Liver (tissue), 9 donors: Measurements from ENCODE around the gene PPP2R2B. TPM values are rescaled to one million over a fixed set of nuclear protein-coding genes. Genes with fewer than 3 reads are reported as not detected.

Source experiments
- DNase-seq: peaks from one replicate; pipeline ENCODE4 v3.0.0-alpha.2; 2017; ENCODE audit warnings: low spot score
- H3K27ac ChIP-seq, 2 donors: one replicate each; pipeline ENCODE4 v1.7.0; 2013; ENCODE audit warnings: inconsistent platforms in 2 of 2, low read length in 2 of 2, control low read depth in 1 of 2, low read depth in 1 of 2, mild to moderate bottlenecking in 1 of 2
- H3K27me3 ChIP-seq, 4 donors: one replicate each; pipeline versions ENCODE4 v1.6.1 to v1.7.0; 2013; ENCODE audit warnings: low read length in 3 of 4, inconsistent platforms in 1 of 4, mild to moderate bottlenecking in 1 of 4, moderate library complexity in 1 of 4; ENCODE audit not compliant: control insufficient read depth in 4 of 4, insufficient read depth in 4 of 4
- H3K36me3 ChIP-seq, 4 donors: one replicate each; pipeline versions ENCODE4 v1.6.1 to v1.7.0; 2013; ENCODE audit warnings: low read length in 3 of 4, mild to moderate bottlenecking in 3 of 4, low read depth in 1 of 4, moderate library complexity in 1 of 4; ENCODE audit not compliant: control insufficient read depth in 4 of 4, insufficient read depth in 3 of 4
- H3K4me1 ChIP-seq, 4 donors: one replicate each; pipeline versions ENCODE4 v1.6.1 to v1.7.0; 2013; ENCODE audit warnings: low read length in 3 of 4, mild to moderate bottlenecking in 3 of 4, moderate library complexity in 1 of 4; ENCODE audit not compliant: control insufficient read depth in 4 of 4, insufficient read depth in 4 of 4
- H3K4me3 ChIP-seq, 3 donors: one replicate each; pipeline versions ENCODE4 v1.6.1 to v1.7.0; 2013; ENCODE audit warnings: low read length in 3 of 3, control low read depth in 1 of 3, low read depth in 1 of 3, mild to moderate bottlenecking in 1 of 3
- H3K9ac ChIP-seq, 2 donors: one replicate each; pipeline ENCODE4 v1.7.0; 2013; ENCODE audit warnings: low read length in 2 of 2, mild to moderate bottlenecking in 2 of 2, moderate library complexity in 2 of 2, control low read depth in 1 of 2, low read depth in 1 of 2
- H3K9me3 ChIP-seq, 4 donors: one replicate each; pipeline versions ENCODE4 v1.6.1 to v1.7.0; 2013; ENCODE audit warnings: low read length in 3 of 4; ENCODE audit not compliant: control insufficient read depth in 4 of 4
- ATF3 ChIP-seq: IDR thresholded peaks from 2 replicates; pipeline ENCODE4 v1.6.1; 2016; ENCODE audit warnings: antibody characterized with exemption
- CTCF ChIP-seq: fragments of 150-350 bp; IDR thresholded peaks from 2 replicates; pipeline ENCODE4 v1.5.1; 2017; ENCODE audit warnings: improper control_type of control experiment, low read depth, low read length; ENCODE audit not compliant: missing input control
- EGR1 ChIP-seq, 2 donors: IDR thresholded peaks; 2 replicates each; pipeline ENCODE4 v1.6.1; 2016 to 2018; ENCODE audit warnings: antibody characterized with exemption in 2 of 2, low read depth in 2 of 2
- FOXA1 ChIP-seq: IDR thresholded peaks from 2 replicates; pipeline ENCODE4 v1.6.1; 2016; ENCODE audit warnings: antibody characterized with exemption
- FOXA2 ChIP-seq: IDR thresholded peaks from 2 replicates; pipeline ENCODE4 v1.6.1; 2016; ENCODE audit warnings: antibody characterized with exemption
- GABPA ChIP-seq, 2 donors: IDR thresholded peaks in 1 of 2; conservative IDR thresholded peaks in 1 of 2; 2 replicates each; pipeline ENCODE4 v1.6.1; 2016; ENCODE audit warnings: antibody characterized with exemption in 2 of 2, mild to moderate bottlenecking in 1 of 2, moderate library complexity in 1 of 2
- HNF4A ChIP-seq, 2 donors: conservative IDR thresholded peaks; 2 replicates each; pipeline ENCODE4 v1.6.1; 2016; ENCODE audit warnings: antibody characterized with exemption in 2 of 2, mild to moderate bottlenecking in 2 of 2
- JUND ChIP-seq, 2 donors: IDR thresholded peaks; 2 replicates each; pipeline ENCODE4 v1.6.1; 2016; ENCODE audit warnings: antibody characterized with exemption in 2 of 2
- MAX ChIP-seq: IDR thresholded peaks from 2 replicates; pipeline ENCODE4 v1.6.1; 2016; ENCODE audit warnings: antibody characterized with exemption
- RAD21 ChIP-seq, 2 donors: IDR thresholded peaks; 2 replicates each; pipeline ENCODE4 v1.6.1; 2016; ENCODE audit warnings: antibody characterized with exemption in 2 of 2, mild to moderate bottlenecking in 2 of 2
- REST ChIP-seq: IDR thresholded peaks from 2 replicates; pipeline ENCODE4 v1.6.1; 2016; ENCODE audit warnings: antibody characterized with exemption, mild to moderate bottlenecking
- RXRA ChIP-seq, 2 donors: IDR thresholded peaks; 2 replicates each; pipeline ENCODE4 v1.6.1; 2017 to 2018; ENCODE audit warnings: antibody characterized with exemption in 2 of 2, mild to moderate bottlenecking in 1 of 2
- SP1 ChIP-seq: IDR thresholded peaks from 2 replicates; pipeline ENCODE4 v1.6.1; 2018; ENCODE audit warnings: antibody characterized with exemption, mild to moderate bottlenecking
- TAF1 ChIP-seq: conservative IDR thresholded peaks from 2 replicates; pipeline ENCODE4 v1.6.1; 2016; ENCODE audit warnings: antibody characterized with exemption, mild to moderate bottlenecking
- YY1 ChIP-seq: IDR thresholded peaks from 2 replicates; pipeline ENCODE4 v1.6.1; 2016; ENCODE audit warnings: antibody characterized with exemption, mild to moderate bottlenecking
- ZBTB33 ChIP-seq: IDR thresholded peaks from 2 replicates; pipeline ENCODE4 v1.6.1; 2016; ENCODE audit warnings: antibody characterized with exemption
- polyA plus RNA-seq, 2 donors: library from polyadenylated mRNA; stranded (reverse) in 1 of 2; unstranded in 1 of 2; fragments of 200-250 nt in 1 of 2; fragments of >200 nt in 1 of 2; fragmentation: Nextera tagmentation in 1 of 2; extraction: Ambion mirVana in 1 of 2; gene quantifications; one replicate each; pipeline versions ENCODE4 v1.2.1 to v1.2.3, GENCODE V29; 2013 to 2015
- total RNA-seq, 2 donors: library from RNA; depleted of rRNA; stranded (reverse); fragments of >200 nt; gene quantifications; one replicate each; pipeline ENCODE4 v1.2.3, GENCODE V29; 2014
- donor health status: healthy.
- donor health status: healthy.
- donor health status: healthy.
- donor health status: healthy.
- donor health status: healthy.

PPP2R2B gene
- total and polyA plus RNA-seq, 4 donors: 0.15 to 6.3 (median 0.40) TPM

- DNase-seq: no peak
Observed at GRCh38 chr5:146851133-146851532, 27.4 kb downstream of the PPP2R2B start.

More at GRCh38 chr5:146851133-146851532, 27.4 kb downstream of the PPP2R2B start:
- H3K27me3 ChIP-seq: no peaks in the 10 kb centered on the region
- H3K4me3 ChIP-seq: no peak overlapping the region
- H3K9me3 ChIP-seq: no peaks in the 10 kb centered on the region
- TF ChIP-seq ATF3 (no peak), GABPA (IDR thresholded peaks at IDR 0.05 in 1 of 2, conservative IDR thresholded peaks at IDR 0.05 in 1 of 2) (no peak), SP1 (no peak), FOXA1 (no peak), EGR1 (IDR thresholded peaks at IDR 0.05; ENCODE audit: low read depth in 2 of 2) (no peak), RAD21 (IDR thresholded peaks at IDR 0.05) (no peak), RXRA (IDR thresholded peaks at IDR 0.05) (peak in 1 of 2 donors; percentile 37), FOXA2 (peak; percentile 22), YY1 (no peak), MAX (peak; percentile 31), HNF4A (conservative IDR thresholded peaks at IDR 0.05) (peak; percentile 35 to 45), ZBTB33 (no peak), JUND (IDR thresholded peaks at IDR 0.05) (peak in 1 of 2 donors; percentile 30), REST (no peak), CTCF (no peak), TAF1 (no peak)
- peaks cover 0 to 17% (median 12%) of the 10 kb centered on the region in 4 donors for H3K4me1 ChIP-seq
- no peaks in the 10 kb centered on the region for H3K36me3 ChIP-seq
- no peak overlapping the region for H3K27ac ChIP-seq
- H3K9ac ChIP-seq: no peak overlapping the region
